ENCODE results near the gene CDC42SE2.
"Not testable (repeated sequence)": the region's sequence is repeated elsewhere in the genome, so short reads cannot be mapped to it uniquely, and the experiment has no call there.

CDC42SE2 gene

DNA sequence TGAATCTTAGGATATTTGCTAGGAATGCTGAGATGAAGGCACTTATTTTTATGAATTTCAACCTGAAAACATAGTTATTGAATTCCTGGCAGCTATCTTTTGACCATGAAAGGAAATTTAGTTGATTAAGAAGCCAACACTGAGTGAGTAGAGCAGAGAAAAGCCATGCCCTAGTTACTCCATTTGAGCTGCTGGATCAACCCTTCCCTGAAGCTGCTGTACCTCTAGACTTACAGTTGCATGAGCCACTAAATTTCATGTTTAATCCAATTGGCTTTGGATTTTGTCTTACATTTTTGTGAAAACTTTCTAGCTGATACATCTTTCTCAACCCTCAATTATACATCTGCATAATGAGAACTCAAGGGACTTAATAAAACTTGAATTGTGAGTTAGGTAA lies 54.6 kb downstream of the CDC42SE2 start:
- no peak for DNase-seq (ENCODE audit: low spot score)

DNA sequence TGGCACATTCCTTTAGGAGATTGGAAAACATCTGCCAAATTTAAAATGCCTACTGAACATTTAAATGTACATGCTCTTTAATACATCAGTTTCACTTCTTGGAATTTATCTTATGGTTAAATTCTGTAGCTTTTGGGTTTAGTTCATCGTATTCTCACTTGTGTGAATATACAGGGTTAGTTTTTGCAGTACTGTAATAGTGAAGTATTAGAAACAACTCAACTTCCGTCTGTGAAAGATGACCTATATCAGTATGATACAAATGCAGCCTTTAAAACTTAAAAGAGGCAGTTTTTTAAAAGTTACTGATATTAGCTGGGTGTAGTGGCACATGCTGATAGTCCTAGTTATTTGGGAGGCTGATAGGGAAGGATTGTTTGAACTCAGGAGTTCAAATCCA lies 57.2 kb downstream of the CDC42SE2 start:
- DNase-seq (ENCODE audit: low spot score) = no peak

DNA sequence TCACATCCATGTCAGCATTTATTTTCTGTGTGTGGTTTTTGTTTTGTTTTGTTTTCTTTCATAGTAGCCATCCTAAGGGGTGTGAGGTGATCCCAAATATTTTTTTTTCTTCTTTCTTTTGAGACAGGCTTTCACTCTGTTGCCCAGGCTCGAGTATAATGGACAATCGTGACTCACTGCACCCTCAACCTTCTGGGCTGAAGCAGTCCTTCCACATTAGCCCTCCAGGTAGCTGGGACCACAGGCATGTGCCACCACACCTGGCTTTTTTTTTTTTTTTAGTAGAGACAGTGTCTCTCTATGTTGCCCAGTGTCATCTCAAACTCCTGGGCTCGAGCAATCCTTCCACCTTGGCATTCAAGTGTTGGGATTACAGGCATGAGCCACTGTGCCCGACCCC lies 59.1 kb downstream of the CDC42SE2 start:
- no peak for DNase-seq (ENCODE audit: low spot score)

DNA sequence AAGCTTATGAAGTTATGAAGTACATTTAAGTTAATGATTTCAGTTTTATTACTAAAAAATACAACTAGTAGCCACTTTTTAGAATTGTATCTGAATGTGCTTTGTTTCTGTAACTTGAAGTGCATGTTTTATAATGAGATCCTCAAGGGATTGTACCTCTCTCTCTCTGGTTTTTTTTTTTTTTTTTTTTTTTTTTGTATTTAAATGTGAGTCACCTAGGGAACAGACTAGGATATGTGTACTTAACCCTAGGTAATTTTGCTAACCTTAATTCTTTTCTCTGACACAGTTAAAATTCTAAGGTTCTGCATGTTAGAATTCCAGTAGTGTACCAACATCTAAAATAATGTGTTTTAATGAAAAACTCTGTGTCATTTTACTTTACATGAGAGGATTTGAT lies 59.5 kb downstream of the CDC42SE2 start:
- no peak for DNase-seq (ENCODE audit: low spot score)

GRCh38 chr5:131324303-131324702 lies 60.5 kb downstream of the CDC42SE2 start:
- DNase-seq (ENCODE audit: low spot score) = no peak

- DNase-seq (ENCODE audit: low spot score) = peak; percentile 43
Measured at GRCh38 chr5:131328536-131329285, 64.9 kb downstream of the CDC42SE2 start.

DNA sequence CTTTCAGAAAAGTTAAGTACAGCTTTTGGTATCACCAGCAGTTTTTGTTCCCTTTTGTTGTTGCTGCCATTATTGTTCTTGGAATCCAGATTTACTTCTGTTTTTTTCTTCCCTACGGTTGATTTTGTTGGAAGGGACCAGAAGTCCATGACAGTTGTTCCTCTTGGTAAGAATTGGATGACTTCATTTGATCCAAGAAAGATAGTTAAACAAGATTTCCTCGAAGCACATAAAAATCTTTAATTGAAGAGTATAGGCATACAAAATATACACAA lies 65.4 kb downstream of the CDC42SE2 start:
- no peak for DNase-seq (ENCODE audit: low spot score)

DNA sequence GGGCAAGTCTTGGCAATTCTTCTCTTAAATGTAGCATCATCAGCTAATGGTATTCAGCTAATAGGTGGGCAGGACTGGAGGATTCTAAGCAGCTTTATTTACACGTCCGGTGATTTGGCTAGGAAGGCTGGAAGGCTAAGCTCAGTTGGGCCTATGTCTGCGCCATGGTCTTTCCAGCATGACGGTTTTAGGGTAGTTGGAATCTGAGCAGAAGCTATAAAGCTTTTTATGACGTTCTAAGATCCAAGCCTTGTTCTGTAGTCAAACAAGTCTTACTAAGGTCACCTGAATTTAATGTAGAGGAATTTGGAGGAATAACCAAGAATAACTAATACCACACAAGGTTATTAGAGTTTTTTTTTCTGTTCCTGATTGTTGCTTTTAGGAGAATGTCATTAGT lies 66.2 kb downstream of the CDC42SE2 start:
- DNase-seq (ENCODE audit: low spot score) = no peak

DNA sequence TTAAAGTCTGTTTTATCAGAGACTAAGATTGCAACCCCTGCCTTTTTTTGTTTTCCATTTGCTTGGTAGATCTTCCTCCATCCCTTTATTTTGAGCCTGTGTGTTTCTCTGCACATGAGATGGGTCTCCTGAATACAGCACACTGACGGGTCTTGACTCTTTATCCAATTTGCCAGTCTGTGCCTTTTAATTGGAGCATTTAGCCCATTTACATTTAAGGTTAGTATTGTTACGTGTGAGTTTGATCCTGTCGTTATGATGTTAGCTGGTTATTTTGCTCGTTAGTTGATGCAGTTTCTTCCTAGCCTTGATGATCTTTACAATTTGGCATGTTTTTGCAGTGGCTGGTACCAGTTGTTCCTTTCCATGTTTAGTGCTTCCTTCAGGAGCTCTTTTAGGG lies 71.9 kb downstream of the CDC42SE2 start:
- DNase-seq (ENCODE audit: low spot score) = not testable (repeated sequence)

DNA sequence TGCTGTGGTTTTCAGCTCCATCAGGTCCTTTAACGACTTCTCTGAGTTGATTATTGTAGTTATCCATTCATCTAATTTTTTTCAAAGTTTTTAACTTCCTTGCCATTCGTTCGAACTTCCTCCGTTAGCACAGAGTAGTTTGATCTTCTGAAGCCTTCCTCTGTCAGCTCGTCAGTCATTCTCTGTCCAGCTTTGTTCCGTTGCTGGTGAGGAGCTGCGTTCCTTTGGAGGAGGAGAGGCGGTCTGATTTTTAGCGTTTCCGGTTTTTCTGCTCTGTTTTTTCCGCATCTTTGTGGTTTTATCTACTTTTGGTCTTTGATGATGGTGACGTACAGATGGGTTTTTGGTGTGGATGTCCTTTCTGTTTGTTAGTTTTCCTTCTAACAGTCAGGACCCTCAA lies 72.9 kb downstream of the CDC42SE2 start:
- not testable (repeated sequence) for DNase-seq (ENCODE audit: low spot score)

DNA sequence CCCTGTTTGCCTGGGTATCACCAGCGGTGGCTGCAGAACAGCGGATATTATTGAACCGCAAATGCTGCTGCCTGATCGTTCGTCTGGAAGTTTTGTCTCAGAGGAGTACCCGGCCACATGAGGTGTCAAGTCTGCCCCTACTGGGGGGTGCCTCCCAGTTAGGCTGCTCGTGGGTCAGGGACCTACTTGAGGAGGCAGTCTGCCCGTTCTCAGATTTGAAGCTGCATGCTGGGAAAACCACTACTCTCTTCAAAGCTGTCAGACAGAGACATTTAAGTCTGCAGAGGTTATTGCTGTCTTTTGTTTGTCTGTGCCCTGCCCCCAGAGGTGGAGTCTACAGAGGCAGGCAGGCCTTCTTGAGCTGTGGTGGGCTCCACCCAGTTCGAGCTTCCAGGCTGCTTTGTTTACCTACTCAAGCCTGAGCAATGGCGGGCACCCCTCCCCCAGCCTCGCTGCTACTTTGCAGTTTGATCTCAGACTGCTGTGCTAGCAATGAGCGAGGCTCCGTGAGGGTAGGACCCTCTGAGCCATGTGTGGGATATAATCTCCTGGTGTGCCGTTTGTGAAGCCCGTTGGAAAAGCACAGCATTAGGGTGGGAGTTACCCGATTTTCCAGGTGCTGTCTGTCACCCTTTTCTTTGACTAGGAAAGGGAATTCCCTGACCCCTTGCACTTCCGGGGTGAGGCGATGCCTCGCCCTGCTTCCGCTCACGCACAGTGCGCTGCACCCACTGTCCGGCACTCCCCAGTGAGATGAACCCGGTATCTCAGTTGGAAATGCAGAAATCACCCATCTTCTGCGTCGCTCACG lies 73.6 kb downstream of the CDC42SE2 start:
- DNase-seq (ENCODE audit: low spot score) = peak; percentile 30

DNA sequence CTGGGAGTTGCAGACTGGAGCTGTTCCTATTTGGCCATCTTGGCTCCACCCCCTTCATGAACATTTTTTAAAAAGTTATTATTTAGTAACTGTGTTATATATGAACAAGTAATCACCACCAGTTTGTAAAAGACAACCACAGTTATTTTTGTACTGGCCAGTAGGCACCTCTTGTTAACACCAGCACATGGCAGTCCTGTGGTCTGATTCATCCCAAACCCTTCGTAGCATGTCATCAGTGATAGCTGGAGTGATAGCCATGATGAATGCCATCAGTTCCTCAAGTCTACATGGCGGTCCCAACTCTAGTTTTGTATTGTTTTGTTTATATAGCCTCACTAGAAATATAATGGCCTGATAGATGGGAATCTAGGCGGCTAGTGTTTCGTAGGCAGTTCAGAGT lies 74.2 kb downstream of the CDC42SE2 start:
- no peak for DNase-seq (ENCODE audit: low spot score)

DNA sequence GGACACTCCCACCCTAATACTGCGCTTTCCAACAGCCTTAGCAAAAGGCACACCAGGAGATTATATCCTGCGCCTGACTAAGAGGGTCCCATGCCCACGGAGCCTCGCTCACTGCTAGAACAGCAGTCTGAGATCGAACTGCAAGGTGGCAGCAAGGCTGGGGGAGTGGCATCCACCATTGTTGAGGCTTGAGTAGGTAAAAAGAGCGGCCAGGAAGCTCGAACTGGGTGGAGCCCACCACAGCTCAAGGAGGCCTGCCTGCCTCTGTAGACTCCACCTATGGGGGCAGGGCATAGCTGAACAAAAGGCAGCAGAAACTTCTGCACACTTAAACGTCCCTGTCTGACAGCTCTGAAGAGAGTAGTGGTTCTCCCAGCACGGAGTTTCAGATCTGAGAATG lies 80.4 kb downstream of the CDC42SE2 start:
- DNase-seq (ENCODE audit: low spot score) = not testable (repeated sequence)

DNA sequence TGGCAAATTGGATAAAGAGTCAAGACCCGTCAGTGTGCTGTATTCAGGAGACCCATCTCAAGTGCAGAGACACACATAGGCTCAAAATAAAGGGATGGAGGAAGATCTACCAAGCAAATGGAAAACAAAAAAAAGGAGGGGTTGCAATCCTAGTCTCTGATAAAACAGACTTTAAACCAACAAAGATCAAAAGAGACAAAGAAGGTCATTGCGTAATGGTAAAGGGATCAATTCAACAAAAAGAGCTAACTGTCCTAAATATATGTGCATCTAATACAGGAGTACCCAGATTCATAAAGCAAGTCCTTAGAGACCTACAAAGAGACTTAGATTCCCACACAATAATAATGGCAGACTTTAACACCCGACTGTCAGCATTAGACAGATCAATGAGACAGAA lies 82.4 kb downstream of the CDC42SE2 start:
- DNase-seq (ENCODE audit: low spot score) = not testable (repeated sequence)

DNA sequence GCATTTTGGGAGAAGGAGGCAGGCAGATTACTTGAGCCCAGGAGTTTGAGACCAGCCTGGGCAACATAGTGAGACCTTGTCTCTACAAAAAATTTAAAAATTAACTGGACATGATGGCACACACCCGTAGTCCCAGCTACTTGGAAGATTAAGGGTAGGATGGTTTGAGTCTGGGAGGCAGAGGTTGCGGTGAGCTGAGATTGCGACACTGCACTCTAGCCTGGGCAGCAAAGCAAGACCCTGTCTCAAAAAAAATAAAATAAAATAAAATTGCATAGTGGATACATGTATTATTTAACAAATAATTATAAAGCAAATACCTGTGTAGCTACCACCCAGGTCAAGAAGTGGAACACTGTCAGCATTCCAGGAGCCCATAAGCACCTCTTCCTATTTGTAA lies 90.1 kb downstream of the CDC42SE2 start:
- no peak for DNase-seq (ENCODE audit: low spot score)

- DNase-seq (ENCODE audit: low spot score) = no peak
Measured at GRCh38 chr5:131355971-131356528, 92.2 kb downstream of the CDC42SE2 start.

- no peak for DNase-seq (ENCODE audit: low spot score)
Measured at GRCh38 chr5:131356619-131357018, 92.8 kb downstream of the CDC42SE2 start.

DNA sequence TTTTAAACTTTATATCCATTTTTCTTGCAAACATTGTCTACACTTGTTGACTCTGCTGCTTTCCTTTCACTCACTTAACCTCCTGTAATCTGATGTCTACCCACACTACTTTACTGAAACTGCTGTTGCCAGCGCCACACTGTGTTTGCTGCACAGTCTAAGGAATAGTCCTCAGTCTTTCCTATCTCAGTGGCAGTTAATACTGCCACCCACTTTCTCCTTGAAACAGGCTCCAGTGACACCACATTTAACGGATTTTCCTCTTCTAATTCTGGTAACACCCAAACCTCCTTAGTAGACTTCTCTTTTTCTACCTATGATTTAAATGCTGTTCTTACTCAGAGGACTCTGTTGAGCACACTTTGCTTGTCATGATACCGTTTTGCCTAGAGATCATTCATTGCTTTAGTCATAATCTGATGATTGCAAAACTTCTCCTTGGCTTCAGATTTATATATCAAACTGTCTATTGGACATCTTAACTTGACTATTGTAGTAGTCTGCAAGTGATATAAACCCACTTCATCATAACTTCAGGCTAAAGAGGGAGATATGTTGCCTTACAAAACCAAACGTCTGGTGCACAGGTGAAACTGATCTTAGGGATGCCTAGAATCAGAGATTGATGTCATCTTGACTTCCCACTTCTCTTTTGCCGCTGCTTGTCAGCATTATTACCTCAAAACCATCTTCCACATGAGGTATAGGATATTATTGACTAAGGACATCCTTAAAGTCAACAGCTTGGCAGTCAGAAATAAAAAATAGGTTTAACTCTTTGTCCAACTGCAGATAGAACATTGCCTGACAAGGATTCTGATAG lies 94.1 kb downstream of the CDC42SE2 start:
- no peak for DNase-seq (ENCODE audit: low spot score)

- DNase-seq (ENCODE audit: low spot score) = no peak
Measured at GRCh38 chr5:131361677-131362315, 97.9 kb downstream of the CDC42SE2 start.

- DNase-seq (ENCODE audit: low spot score) = no peak
Measured at GRCh38 chr5:131363811-131364506, 100.1 kb downstream of the CDC42SE2 start.

GRCh38 chr5:131364507-131365050 lies 100.7 kb downstream of the CDC42SE2 start:
- DNase-seq (ENCODE audit: low spot score) = no peak

Measured in CD4-positive, alpha-beta T cell treated with Interleukin-15 for 4 hours (primary cell).